ENCODE measurements around the gene FZD10. TPM values are rescaled to one million over a fixed set of nuclear protein-coding genes. Genes with fewer than 3 reads are reported as not detected.

FZD10 gene
- total and polyA plus RNA-seq, 10 donors: 0.02 to 0.20 (median 0.11) TPM; not detected in 5

GRCh38 chr12:130127912-130128789 is 34.1 kb upstream of the FZD10 start:
- WGBS, 5 donors: 61 to 85% (median 75%) methylated on average over 17 to 21 of the region's 21 CpGs

DNA sequence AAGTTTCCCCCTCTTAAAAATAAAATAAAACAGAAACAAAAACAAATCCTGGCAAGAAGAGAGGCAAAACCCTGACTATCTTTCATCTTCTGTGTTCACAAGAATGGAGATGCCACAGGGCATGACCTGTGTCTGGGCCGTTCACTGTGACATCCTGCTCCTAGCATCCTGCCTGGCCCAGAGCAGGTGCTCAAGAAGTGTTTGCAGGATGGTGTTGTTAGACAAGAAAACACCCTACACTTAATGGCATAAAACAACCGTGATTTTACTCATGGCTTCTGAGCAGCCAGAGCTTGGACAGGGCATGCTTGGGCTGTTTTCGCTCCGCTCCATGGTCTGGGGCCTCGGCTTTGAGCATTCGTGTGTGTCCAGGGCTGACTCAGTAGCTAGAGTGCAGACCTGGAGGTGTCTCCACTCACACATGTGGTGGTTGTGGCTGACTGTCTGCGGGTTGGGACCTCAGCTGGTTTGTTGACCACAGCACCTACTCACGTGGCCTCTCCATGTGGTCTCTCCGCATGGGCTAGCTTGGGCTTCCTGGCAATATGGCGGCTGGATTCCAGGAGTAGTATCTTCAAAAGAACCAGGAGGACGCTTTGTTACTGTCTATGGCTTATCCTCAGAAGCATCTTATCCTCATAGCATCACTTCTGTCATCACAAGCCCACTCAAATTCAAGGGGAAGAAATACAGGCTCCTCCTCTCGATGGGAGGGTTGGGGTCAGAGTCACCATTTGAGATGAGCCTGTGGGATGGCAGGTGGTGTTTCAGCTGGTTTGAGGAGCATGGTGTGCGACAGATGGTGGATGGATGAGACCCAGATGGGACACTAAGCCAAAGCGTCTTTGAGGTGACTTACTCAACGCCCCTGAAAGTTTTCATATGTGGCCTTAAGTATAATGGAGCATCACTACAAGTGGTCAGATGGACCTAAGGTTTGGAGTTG is 33.2 kb upstream of the FZD10 start:
- peak; percentile 47 for DNase-seq
- WGBS, 5 donors: 78 to 89% (median 85%) methylated on average over 13 to 15 of the region's 15 CpGs
- TF ChIP-seq CTCF (IDR thresholded peaks at IDR 0.05 in 8 of 11, conservative IDR thresholded peaks at IDR 0.05 in 3 of 11) (no peak), POLR2AphosphoS5 (IDR thresholded peaks at IDR 0.05) (no peak), POLR2A (IDR thresholded peaks at IDR 0.05) (no peak)
- Histone ChIP-seq H3K4me3 (no peak overlapping the region), H3K9me3 (peaks cover 0 to 20% (median 0%) of the 10 kb centered on the region in 8 donors), H3K27me3 (replicated peaks in 1 of 7) (peaks cover 0 to 33% (median 0%) of the 10 kb centered on the region in 7 donors), H3K4me1 (no peaks in the 10 kb centered on the region), H3K36me3 (no peaks in the 10 kb centered on the region), H3K27ac (no peak overlapping the region)
- intact Hi-C loops (cut with DNase I; ENCODE audit: low total_unique reads): no loop called here

More at GRCh38 chr12:130127912-130128789, 34.1 kb upstream of the FZD10 start:
- peak; percentile 69 for DNase-seq
- no peaks in the 10 kb centered on the region for H3K36me3 ChIP-seq
- intact Hi-C loops (cut with DNase I; ENCODE audit: low total_unique reads): no loop called here
- peaks cover 0 to 20% (median 0%) of the 10 kb centered on the region in 8 donors for H3K9me3 ChIP-seq
- H3K4me3 ChIP-seq: no peak overlapping the region
- no peak overlapping the region for H3K27ac ChIP-seq
- no peaks in the 10 kb centered on the region for H3K4me1 ChIP-seq
- peaks cover 0 to 24% (median 0%) of the 10 kb centered on the region in 7 donors for H3K27me3 ChIP-seq (replicated peaks in 1 of 7)
- no peak for TF ChIP-seq POLR2AphosphoS5 (IDR thresholded peaks at IDR 0.05)
- no peak for TF ChIP-seq CTCF (IDR thresholded peaks at IDR 0.05 in 8 of 11, conservative IDR thresholded peaks at IDR 0.05 in 3 of 11)

DNA sequence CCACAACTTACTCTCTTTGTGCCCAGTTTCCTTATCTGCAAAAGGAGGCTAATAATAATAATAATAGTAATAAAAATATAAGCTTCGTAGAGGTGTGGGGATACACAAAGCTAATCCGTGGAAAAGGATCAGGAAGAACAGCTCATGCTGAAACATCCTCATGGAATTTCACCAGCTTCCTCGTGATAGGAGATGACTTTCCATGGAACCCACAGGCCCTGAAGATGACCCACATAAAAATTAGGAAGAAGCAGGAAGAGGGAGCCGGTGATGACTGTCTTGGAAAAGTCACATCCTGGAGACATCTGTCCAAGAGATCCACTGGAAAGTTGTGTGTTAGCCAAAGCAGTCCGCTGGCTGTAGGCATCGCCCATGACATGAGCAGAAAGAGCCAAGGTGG is 31.9 kb upstream of the FZD10 start:
- peaks cover 0 to 20% (median 0%) of the 10 kb centered on the region in 8 donors for H3K9me3 ChIP-seq
- WGBS, 5 donors: 81 to 86% (median 85%) methylated on average over 6 of the region's 6 CpGs
- no peaks in the 10 kb centered on the region for H3K36me3 ChIP-seq
- peaks cover 0 to 37% (median 0%) of the 10 kb centered on the region in 7 donors for H3K27me3 ChIP-seq (replicated peaks in 1 of 7)
- intact Hi-C loops (cut with DNase I; ENCODE audit: low total_unique reads): no loop called here
- H3K4me3 ChIP-seq: no peak overlapping the region
- no peak for TF ChIP-seq POLR2AphosphoS5 (IDR thresholded peaks at IDR 0.05)
- no peaks in the 10 kb centered on the region for H3K4me1 ChIP-seq
- no peak overlapping the region for H3K27ac ChIP-seq
- DNase-seq: peak; percentile 33

DNA sequence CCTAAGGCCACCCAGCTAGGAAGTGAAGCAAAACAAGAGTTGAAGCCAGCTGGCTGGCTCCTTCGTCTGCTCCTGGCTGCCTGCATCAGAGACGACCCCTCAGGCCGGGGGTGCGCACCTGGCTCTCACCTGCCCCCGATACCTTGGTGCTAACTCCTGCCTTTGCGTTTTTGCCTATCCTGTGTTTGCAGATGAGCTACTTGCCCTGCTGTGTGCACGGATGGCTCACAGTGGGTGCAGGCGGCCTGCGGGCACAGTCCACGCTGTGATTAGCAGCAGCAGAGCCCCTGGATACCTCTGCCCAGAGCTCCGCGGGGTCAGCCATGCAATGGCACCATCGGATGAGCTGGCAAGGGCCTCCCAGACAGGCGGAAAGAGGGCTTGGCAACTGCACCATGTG is 31.2 kb upstream of the FZD10 start:
- peak; percentile 64 for DNase-seq
- Histone ChIP-seq H3K4me3 (no peak overlapping the region), H3K9me3 (peaks cover 0 to 20% (median 0%) of the 10 kb centered on the region in 8 donors), H3K27ac (no peak overlapping the region), H3K27me3 (replicated peaks in 1 of 7) (peaks cover 0 to 37% (median 0%) of the 10 kb centered on the region in 7 donors), H3K36me3 (no peaks in the 10 kb centered on the region), H3K4me1 (no peaks in the 10 kb centered on the region)
- intact Hi-C loops (cut with DNase I; ENCODE audit: low total_unique reads): no loop called here
- no peak for TF ChIP-seq POLR2AphosphoS5 (IDR thresholded peaks at IDR 0.05)
- WGBS, 5 donors: 69 to 79% (median 75%) methylated on average over 11 to 14 of the region's 14 CpGs

Data from spleen (tissue), 11 donors.